Right lobe of liver (tissue), 4 donors: Measurements from ENCODE around the gene XAGE1B.

Experiments used
- POLR2A ChIP-seq: fragments of 450-650 bp; IDR thresholded peaks from one replicate; pipeline ENCODE4 v1.6.1; 2017; ENCODE audit warnings: antibody characterized with exemption, mild to moderate bottlenecking
- TF ChIP-seq, protein P1 (sequence below), 4 donors: fragments of 200-600 bp in 3 of 4; fragments of 450-650 bp in 1 of 4; IDR thresholded peaks; one replicate each; pipeline versions ENCODE4 v1.5.1 to v1.8.0; 2016 to 2022; ENCODE audit warnings: antibody characterized with exemption in 4 of 4, mild to moderate bottlenecking in 2 of 4
- donor health status: DM: no; HTN: no; CAD: no.
- donor health status: DM: no; HTN: no; CAD: no.
- donor health status: DM: no; HTN: yes; CAD: no.

DNA sequence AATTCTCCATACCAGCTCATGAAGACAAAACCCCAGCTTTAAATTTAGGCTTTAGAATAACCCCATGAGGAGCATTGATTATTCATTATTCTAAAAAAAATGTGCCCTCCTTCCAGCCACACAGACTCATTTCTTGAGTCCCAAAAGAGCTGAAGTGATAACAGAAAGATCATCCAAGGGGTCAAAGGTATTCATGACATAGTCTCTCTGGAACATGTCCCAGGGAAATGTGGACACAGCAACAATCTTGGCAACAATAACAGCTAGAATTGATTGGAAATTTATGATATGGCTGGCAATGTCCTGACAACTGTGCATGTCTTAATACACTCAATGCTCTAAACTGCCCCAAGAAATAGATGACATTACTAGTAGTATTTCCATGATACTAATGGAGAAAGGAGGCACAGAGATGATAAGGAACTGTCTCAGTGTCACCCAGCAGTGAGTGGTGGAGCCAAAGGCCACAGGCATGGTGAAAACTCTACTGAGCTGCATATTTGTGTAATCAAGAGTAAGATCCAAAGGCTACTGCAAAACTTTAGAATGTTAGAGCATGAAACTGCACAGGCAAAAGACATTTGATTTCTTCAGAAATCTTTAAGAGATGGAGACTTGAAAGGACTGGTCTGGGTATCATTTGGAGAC, 37.3 kb upstream of the XAGE1B start:
- TF ChIP-seq, protein P1, sequence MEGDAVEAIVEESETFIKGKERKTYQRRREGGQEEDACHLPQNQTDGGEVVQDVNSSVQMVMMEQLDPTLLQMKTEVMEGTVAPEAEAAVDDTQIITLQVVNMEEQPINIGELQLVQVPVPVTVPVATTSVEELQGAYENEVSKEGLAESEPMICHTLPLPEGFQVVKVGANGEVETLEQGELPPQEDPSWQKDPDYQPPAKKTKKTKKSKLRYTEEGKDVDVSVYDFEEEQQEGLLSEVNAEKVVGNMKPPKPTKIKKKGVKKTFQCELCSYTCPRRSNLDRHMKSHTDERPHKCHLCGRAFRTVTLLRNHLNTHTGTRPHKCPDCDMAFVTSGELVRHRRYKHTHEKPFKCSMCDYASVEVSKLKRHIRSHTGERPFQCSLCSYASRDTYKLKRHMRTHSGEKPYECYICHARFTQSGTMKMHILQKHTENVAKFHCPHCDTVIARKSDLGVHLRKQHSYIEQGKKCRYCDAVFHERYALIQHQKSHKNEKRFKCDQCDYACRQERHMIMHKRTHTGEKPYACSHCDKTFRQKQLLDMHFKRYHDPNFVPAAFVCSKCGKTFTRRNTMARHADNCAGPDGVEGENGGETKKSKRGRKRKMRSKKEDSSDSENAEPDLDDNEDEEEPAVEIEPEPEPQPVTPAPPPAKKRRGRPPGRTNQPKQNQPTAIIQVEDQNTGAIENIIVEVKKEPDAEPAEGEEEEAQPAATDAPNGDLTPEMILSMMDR (IDR thresholded peaks at IDR 0.05), result no peak
- TF ChIP-seq POLR2A, result no peak
